Caco-2 (cell line): ENCODE data around the gene TMEM63B. TPM values are rescaled to one million over a fixed set of nuclear protein-coding genes. Genes with fewer than 3 reads are reported as not detected.

Source experiments
- BruUV-seq: library from RNA; stranded (reverse); fragments of 400-500 nt; replicated peaks from 2 replicates; lab custom pipeline; 2021; lab: Mats Ljungman, UMichigan
- CTCF ChIA-PET: fragments of 300-600 bp; sonication (Branson Sonifier 250); formaldehyde crosslinking; loops from one replicate; lab custom pipeline; 2022; ENCODE audit warnings: antibody characterized with exemption; lab: Charles Lee
- POLR2A ChIA-PET: fragments of 300-600 bp; sonication (Branson Sonifier 250); formaldehyde crosslinking; loops from one replicate; lab custom pipeline; 2022; ENCODE audit warnings: antibody characterized with exemption; lab: Charles Lee
- DNase-seq, 2 experiments: peaks; one replicate each; pipeline versions ENCODE4 v3.0.0 to v3.0.0-alpha.2; 2020 to 2022
- H3K27me3 ChIP-seq: replicated peaks from 2 replicates; pipeline ENCODE4 v1.6.0; 2011; ENCODE audit warnings: low read length; ENCODE audit not compliant: control insufficient read depth, insufficient read depth
- H3K36me3 ChIP-seq: 2 replicates; pipeline ENCODE4 v1.5.1; 2011; ENCODE audit warnings: low read length; ENCODE audit not compliant: control insufficient read depth, insufficient read depth
- H3K4me1 ChIP-seq: fragments of 250-450 bp; sonication (Bioruptor Pico); 2 replicates; pipeline ENCODE4 v1.5.1; 2020; ENCODE audit warnings: mild to moderate bottlenecking
- H3K4me3 ChIP-seq: 2 replicates; pipeline ENCODE4 v1.5.1; 2011; ENCODE audit warnings: low read depth, mild to moderate bottlenecking, control low read depth, low read length
- H3K9me3 ChIP-seq: fragments of 250-450 bp; sonication (Bioruptor Pico); 2 replicates; pipeline ENCODE4 v1.5.1; 2020; ENCODE audit warnings: mild to moderate bottlenecking, moderate library complexity
- H3K27ac Mint-ChIP-seq: one replicate; pipeline ENCODE4 v1.8.0; 2022; ENCODE audit warnings: mixed read lengths; ENCODE audit not compliant: unreplicated experiment
- H3K27me3 Mint-ChIP-seq: one replicate; pipeline ENCODE4 v1.8.0; 2022; ENCODE audit warnings: mixed read lengths; ENCODE audit not compliant: insufficient read depth, unreplicated experiment
- H3K36me3 Mint-ChIP-seq: one replicate; pipeline ENCODE4 v1.8.0; 2022; ENCODE audit warnings: mild to moderate bottlenecking, mixed read lengths; ENCODE audit not compliant: insufficient read depth, unreplicated experiment
- H3K4me1 Mint-ChIP-seq: one replicate; pipeline ENCODE4 v1.8.0; 2022; ENCODE audit warnings: low read depth, mixed read lengths; ENCODE audit not compliant: unreplicated experiment
- H3K4me3 Mint-ChIP-seq: one replicate; pipeline ENCODE4 v1.8.0; 2022; ENCODE audit warnings: mild to moderate bottlenecking, moderate library complexity, mixed read lengths; ENCODE audit not compliant: unreplicated experiment
- H3K9me3 Mint-ChIP-seq: one replicate; pipeline ENCODE4 v1.8.0; 2022; ENCODE audit warnings: mixed read lengths; ENCODE audit not compliant: unreplicated experiment
- CTCF ChIP-seq, 2 experiments: fragments of 200-600 bp in 1 of 2; IDR thresholded peaks; 1 replicate in 1 of 2; 2 replicates in 1 of 2; pipeline versions ENCODE4 v1.5.1 to v1.8.0; 2011 to 2022; ENCODE audit warnings: antibody characterized with exemption in 1 of 2, control low read depth in 1 of 2, inconsistent platforms in 1 of 2, low read depth in 1 of 2, low read length in 1 of 2, mild to moderate bottlenecking in 1 of 2, moderate library complexity in 1 of 2; ENCODE audit not compliant: insufficient read depth in 1 of 2, severe bottlenecking in 1 of 2, unreplicated experiment in 1 of 2
- intact Hi-C: fragments of 100-400 bp; cut with micrococcal nuclease; formaldehyde crosslinking; loops from one replicate; pipeline ENCODE4 v1.10.0; 2022; ENCODE audit not compliant: unreplicated experiment
- total RNA-seq: library from RNA; stranded (reverse); gene quantifications from 2 replicates; pipeline ENCODE4 v1.2.3, GENCODE V29; 2022

TMEM63B gene
- total RNA-seq, 1 experiment from 2014 or later = 28.2 TPM

DNA sequence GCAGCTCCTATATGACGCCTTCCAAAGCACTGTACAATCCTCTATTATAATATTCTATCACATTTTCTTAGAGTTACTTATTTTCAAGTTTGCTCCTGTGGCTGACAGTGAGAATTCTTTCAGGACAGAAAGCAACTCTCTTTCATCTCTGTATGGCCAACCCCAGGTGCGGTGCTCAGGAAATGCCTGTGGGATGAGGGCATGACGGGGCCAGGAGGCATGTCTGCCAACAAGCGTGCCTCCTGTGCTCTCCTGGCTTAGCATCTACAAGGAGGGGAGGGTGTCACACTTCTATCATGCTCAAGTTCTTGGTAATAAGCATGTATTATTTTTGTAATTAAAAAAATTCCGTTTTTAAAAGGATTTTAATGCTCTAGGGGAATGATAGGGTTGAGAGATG lies 11.5 kb upstream of the TMEM63B start:
- DNase-seq = no peak
- ChIA-PET CTCF (interaction anchor here (1.0 kb wide), 1 partner anchor 524 kb away, joined by 3 read pairs; no protein-coding TSS in a partner anchor), POLR2A (no interaction called here)
- BruUV-seq = no TSS peak
- no peaks in the 10 kb centered on the region for H3K27me3 ChIP-seq
- no peaks in the 10 kb centered on the region; the same call in 1 of the 2 replicates for H3K36me3 ChIP-seq
- H3K4me3 Mint-ChIP-seq = no peak overlapping the region
- peaks cover 48% of the 10 kb centered on the region for H3K36me3 Mint-ChIP-seq
- no peak for TF ChIP-seq CTCF (IDR thresholded peaks at IDR 0.05; ENCODE audit: insufficient read depth in 1 of 2, low read depth in 1 of 2, low read length in 1 of 2, severe bottlenecking in 1 of 2, unreplicated experiment in 1 of 2)
- no peak overlapping the region for H3K4me3 ChIP-seq
- no peaks in the 10 kb centered on the region for H3K9me3 Mint-ChIP-seq
- H3K27ac Mint-ChIP-seq = no peak overlapping the region
- H3K27me3 Mint-ChIP-seq = no peaks in the 10 kb centered on the region
- intact Hi-C loops = loop anchor here (2.0 kb wide), 1 partner anchor 21 kb away; no protein-coding TSS in a partner anchor
- H3K9me3 ChIP-seq = no peaks in the 10 kb centered on the region
- peaks cover 34% of the 10 kb centered on the region for H3K4me1 Mint-ChIP-seq
- peaks cover 24% of the 10 kb centered on the region for H3K4me1 ChIP-seq

GRCh38 chr6:44116641-44117382 lies 10.5 kb upstream of the TMEM63B start:
- no peaks in the 10 kb centered on the region for H3K9me3 ChIP-seq
- ChIA-PET POLR2A (no interaction called here), CTCF (interaction anchor here (0.7 to 1.4 kb wide), 6 partner anchors 11 to 525 kb away, joined by 3 to 4 read pairs (median 3); partner anchors contain the start of genes MRPL14 and TMEM63B)
- H3K4me3 ChIP-seq = no peak overlapping the region
- TF ChIP-seq CTCF (IDR thresholded peaks at IDR 0.05; ENCODE audit: insufficient read depth in 1 of 2, low read depth in 1 of 2, low read length in 1 of 2, severe bottlenecking in 1 of 2, unreplicated experiment in 1 of 2) = no peak
- intact Hi-C loops = loop anchor here (2.0 kb wide), 1 partner anchor 22 kb away; no protein-coding TSS in a partner anchor
- peaks cover 24% of the 10 kb centered on the region for H3K4me1 ChIP-seq
- Mint-ChIP-seq H3K36me3 (peaks cover 39% of the 10 kb centered on the region), H3K4me3 (no peak overlapping the region), H3K27me3 (no peaks in the 10 kb centered on the region), H3K27ac (peak overlapping the region; percentile 19), H3K4me1 (peaks cover 28% of the 10 kb centered on the region), H3K9me3 (no peaks in the 10 kb centered on the region)
- no peaks in the 10 kb centered on the region for H3K36me3 ChIP-seq
- BruUV-seq = no TSS peak
- no peaks in the 10 kb centered on the region for H3K27me3 ChIP-seq
- no peak for DNase-seq

- ChIA-PET POLR2A (no interaction called here), CTCF (interaction anchor here (0.7 to 1.4 kb wide), 5 partner anchors 10 to 137 kb away, joined by 3 to 4 read pairs (median 3); partner anchors contain the start of genes MRPL14 and TMEM63B)
- Mint-ChIP-seq H3K27me3 (no peaks in the 10 kb centered on the region), H3K4me1 (peaks cover 26% of the 10 kb centered on the region), H3K4me3 (no peak overlapping the region), H3K36me3 (peaks cover 32% of the 10 kb centered on the region), H3K9me3 (no peaks in the 10 kb centered on the region), H3K27ac (peak overlapping the region; percentile 19)
- no peaks in the 10 kb centered on the region for H3K9me3 ChIP-seq
- H3K4me1 ChIP-seq = peaks cover 24% of the 10 kb centered on the region
- H3K4me3 ChIP-seq = no peak overlapping the region
- H3K36me3 ChIP-seq = no peaks in the 10 kb centered on the region
- peak in 1 of 2 experiments; percentile 49 for DNase-seq
- no peak for TF ChIP-seq CTCF (IDR thresholded peaks at IDR 0.05; ENCODE audit: insufficient read depth in 1 of 2, low read depth in 1 of 2, low read length in 1 of 2, severe bottlenecking in 1 of 2, unreplicated experiment in 1 of 2)
- no peaks in the 10 kb centered on the region for H3K27me3 ChIP-seq
- intact Hi-C loops = loop anchor here (2.0 kb wide), 1 partner anchor 23 kb away; no protein-coding TSS in a partner anchor
- no TSS peak for BruUV-seq
Observed at GRCh38 chr6:44117397-44118128, 9.8 kb upstream of the TMEM63B start.
